Endometrium (tissue), 2 donors: ENCODE data around the gene WASHC2C.
"Not testable (repeated sequence)": the region's sequence is repeated elsewhere in the genome, so short reads cannot be mapped to it uniquely, and the experiment has no call there.

Experiments used
- FAIRE-seq: peaks from 2 replicates; lab custom pipeline; 2012; peaks lifted over from hg19 to GRCh38; lab: Jason Lieb, UNC
- donor health status: control.
- donor health status: control.

WASHC2C gene

DNA sequence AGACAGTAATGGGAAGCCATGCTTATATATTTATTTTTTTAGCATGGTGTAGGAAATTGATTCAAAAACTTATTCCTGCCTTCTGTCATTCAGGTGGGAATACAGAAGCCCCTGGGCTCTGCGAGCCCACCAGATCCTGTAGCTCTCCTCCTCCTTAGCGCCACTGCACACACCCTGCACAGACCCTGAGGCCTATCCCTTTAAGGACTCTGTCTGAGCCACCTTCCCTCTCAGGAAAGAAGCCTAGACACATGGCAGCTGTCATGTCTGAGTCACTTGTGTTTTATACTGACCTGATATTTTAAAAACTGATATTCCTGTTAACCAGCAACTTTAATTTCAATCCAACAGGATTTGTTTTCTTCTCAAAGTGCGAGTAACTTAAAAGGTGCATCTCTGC is 36.0 kb downstream of the WASHC2C start:
- FAIRE-seq: not testable (repeated sequence)

DNA sequence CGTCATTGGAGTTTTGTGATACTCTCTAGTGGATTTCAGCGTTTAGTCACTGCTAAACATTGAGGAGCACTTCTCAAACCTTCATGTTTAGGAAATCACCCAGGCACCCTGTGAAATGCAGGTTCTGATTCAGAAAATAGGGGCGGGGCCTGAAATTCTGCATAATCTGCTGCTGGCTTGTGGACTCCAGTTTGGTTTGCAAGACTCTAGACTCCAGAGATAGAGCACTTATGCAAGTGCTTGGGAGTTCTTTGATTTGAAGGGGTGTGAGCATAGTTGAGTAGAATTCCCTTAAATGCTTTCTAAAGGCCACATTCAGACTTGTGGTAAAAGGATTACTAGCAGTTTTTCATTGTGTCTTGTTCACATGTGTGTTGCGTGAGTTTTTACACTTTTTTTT is 41.3 kb downstream of the WASHC2C start:
- not testable (repeated sequence) for FAIRE-seq

DNA sequence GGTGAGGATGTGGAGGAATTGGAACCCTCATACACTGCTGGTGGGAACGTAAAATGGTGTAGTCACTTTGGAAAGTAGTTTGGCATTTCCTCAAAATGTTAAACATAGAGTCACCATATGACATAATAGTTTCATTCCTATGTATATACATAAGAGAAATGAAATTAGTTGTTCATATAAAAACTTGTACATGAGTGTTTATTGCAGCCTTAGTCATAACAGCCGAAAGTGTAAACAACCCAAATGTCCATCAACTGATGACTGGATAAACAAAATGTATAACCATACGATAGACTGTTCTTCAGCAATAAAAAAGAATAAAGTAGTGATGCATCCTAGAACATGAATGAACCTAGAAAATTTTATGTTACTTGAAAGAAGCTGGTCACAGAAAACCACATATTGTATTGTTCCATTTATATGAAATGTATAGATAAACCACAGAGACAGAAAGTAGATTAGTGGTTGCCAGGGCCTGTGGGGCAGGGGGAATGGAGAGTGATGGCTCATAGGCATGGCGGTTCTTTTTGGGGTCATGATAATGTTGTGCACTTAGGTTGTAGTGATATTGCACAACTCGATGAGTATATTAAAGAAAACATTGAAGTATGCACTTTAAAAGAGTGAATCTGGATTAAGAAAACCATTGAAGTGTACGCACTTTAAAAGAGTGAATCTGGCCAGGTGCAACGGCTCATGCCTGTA is 44.8 kb downstream of the WASHC2C start:
- FAIRE-seq: not testable (repeated sequence)

DNA sequence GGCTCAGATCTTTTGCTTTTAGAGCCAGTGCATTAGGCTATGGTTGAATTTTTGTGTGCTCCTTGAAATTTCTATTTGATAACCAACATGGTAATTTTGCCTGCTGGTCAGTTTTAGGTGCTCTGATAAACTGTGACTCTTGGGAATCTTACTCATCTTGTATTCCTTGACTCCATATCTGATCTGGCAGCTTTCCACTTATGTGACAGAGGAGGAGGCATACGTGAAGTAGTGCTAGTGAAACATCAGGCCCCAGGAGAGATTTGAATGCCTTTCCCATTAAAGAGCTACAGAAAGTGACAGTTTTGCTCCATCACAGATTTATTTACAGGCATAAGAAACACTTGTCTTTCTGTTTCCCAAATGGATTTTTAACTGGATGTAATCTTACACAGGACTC is 59.2 kb downstream of the WASHC2C start:
- FAIRE-seq: not testable (repeated sequence)

DNA sequence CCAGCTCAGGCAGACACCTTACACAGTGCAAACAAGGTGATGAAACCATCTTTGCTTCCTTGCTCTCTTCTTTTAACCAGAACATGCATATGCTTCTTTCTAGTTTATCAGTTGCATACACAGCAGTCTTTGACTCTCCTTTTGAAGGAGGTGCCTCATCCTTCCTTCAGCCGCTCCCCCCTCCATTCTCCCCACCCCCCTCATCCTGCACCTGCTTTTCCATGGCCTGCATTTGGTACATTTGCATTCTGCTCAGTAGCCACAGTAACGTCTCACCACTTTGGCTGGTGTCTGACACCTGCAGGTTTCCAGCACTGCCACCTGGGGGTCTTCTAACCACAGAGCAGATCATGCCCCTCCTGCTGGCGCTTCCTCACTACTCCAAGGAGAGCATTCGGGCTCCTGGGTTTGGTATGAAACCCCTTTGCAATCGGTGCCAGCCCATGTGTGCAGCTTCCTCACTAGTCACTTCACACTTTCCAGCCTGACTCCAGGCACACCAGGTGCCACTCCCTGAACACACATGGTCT is 60.2 kb downstream of the WASHC2C start:
- FAIRE-seq: not testable (repeated sequence)

DNA sequence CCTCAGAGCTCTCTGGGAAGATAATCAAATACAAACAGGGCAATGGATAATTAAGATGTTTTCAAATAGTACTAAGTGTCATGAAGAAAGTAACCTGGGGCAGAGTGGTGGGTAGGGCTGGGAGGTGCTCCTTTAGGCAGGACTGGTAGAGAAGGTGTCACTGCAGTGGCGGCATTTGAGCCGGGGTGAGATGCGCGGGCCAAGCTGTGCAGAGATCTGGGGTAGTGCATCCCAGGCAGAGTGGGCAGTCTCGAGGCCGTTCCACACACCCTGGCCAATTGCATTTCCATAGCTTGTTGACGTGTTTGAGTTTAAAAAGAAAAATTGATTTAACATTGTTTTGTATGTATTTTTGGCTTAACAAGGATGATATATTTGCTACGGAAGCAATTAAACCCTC is 62.9 kb downstream of the WASHC2C start:
- FAIRE-seq: not testable (repeated sequence)

DNA sequence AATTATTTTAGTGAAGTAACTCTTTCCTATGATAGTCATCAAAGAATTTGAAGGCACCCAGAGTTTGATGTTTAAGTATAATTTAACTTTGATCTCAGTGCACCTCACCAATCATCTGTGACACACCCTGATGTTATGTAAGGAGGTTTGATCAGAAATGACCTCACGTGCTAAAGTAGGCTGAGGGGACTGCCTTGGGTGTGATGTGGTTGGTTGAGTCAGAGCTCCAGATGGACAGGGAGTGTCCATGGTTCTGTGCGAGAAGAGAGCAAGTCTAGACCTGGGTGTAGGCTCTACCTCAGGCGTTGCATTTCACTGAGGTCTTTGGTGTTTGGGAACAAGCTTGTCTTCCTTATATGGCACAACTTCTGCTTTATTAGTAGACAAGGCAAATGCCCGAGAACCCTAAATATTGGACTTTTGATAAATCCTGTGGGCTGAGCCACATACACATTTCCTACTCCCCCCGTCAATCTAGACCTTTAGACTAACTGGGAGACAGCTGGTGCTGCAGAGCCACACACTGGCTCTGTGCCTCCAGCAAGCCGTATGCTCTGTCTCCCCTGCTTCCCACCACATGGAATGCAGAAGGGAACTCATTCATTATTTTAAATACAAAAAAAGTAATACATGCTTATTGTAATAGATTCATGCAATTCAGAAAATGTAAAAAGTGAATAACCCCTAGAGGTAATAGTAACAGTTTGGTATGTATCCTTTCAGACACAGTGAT is 63.8 kb downstream of the WASHC2C start:
- not testable (repeated sequence) for FAIRE-seq

DNA sequence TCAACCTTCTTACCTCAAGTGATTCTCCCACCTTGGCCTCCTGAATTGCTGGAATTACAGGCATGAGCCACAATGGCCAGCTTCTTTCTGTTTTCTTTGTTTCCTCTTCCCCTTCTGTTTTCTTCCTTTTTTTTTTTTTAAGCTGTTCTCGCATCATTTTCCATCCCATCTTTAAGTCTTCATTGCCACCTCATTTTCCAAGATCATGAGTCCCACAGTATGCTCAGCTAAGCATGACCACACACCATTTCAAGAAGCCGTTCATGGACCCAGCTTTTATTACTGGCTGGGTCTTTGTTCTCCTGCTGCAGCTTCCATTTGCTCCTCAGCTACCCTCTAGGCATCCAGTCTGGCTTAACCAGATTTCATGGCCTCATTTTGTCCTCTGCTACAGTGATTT is 67.7 kb downstream of the WASHC2C start:
- FAIRE-seq: not testable (repeated sequence)

DNA sequence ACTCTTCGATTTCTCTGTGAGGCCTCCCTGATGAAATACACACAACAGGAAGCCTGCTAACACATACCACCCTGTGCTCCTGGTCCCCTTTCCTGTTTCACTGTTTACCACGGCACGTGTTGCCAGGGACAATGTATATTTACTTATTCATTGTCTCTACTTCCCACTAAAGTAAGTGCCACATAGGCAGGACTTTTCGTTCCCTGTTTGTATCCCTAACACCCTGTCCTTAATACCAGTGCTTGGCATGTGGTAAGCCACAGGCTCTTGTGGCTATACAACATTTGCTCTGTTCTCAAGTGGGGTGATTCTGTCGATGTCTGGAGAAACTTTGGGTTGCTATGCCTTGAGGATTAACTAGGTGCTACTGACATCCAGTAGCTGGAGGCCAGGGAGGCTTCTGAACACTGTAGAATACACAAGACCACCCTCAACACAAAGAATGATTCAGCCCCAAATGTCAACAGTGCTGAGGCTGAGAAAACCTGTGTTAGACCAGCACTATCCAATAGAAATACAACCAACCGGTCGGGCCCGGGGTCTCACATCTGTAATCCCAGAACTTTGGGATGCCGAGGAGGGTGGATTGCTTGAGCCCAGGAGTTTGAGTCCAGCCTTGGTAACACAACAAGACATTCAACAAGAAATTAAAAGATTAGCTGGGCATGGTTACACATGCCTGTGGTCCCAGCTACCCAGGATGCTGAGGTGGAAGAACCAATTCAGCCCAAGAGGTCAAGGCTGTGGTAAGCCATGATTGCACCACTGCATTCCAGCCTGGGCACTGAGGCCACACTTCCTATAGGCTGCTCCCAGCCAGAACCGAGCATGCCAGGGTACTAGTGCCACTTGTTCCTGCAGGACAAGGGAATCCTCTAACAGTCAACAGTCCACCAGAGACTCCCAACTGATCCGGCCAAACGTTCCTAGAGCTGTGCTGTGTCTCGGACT is 76.3 kb downstream of the WASHC2C start:
- not testable (repeated sequence) for FAIRE-seq

DNA sequence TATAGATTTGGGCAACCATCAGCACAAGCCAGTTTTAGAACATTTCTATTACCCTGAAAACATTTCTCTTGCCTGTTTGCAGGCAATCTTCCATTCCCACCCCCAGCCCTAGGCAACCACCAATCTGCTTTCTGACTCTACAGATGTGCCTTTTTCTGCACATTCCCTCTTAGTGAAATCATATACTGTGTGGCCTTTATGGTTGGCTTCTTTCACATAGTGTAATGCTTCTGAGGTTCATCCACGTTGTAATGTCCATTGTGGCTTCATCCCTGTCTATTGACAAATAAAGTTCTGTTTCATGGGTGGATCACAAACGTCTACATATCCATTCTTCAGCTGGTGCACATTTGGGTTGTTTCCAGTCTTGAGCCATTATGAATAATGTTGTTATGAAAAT is 77.9 kb downstream of the WASHC2C start:
- FAIRE-seq: not testable (repeated sequence)

DNA sequence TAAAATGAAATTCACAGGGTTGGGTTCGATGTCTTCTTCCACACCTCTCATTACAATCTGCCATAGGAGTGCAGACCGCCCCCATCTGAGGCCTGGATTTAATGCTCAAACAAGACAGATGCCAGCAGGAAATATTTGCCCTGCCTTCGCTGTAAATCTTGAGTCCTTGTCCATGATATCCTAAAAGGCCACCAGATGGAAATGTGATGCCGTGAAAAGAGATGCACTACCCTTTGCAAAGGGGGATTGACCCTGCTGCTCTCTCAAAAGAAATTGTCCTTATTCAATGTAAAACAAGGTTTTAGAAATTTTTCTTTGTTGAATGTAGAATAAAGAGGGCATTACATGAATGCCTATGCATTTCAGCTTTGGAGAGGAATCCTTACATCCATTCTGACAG is 82.8 kb downstream of the WASHC2C start:
- no peak for FAIRE-seq

DNA sequence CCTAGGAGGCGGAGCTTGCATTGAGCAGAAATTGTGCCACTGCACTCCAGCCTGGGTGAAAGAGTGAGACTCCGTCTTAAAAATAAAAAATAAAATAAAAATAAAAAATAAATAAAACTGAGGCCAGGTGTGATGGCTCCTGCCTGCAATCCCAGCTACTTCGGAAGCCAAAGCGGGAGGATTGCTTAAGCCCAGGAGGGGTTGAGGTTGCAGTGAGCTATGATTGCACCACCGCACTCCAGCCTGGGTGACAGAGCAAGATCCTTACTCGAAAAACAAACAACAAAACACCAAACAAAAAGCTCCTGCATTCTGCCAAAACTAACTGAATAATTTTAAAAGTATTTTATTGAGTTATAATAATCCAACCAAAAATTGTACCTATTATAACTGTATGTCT is 84.0 kb downstream of the WASHC2C start:
- no peak for FAIRE-seq

DNA sequence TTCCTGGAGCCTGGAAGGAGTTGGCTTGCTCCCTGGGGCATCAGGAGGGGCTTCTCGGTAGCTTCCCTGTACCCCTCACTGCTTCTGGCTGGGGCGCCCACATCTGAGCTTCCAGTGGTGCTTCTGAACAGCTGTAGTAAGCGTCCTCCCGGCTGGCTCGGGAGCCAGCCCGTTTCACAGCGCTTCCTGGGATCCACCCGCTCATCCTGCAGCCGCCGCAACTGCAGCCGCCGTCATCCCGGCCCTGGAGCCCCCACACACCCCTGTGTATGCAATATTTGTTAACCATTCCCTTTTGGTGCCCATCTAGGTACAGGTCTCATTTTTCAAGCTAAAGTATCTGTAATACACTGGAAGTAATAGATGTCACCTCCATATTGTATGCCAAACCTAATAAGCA is 85.9 kb downstream of the WASHC2C start:
- FAIRE-seq: not testable (repeated sequence)

DNA sequence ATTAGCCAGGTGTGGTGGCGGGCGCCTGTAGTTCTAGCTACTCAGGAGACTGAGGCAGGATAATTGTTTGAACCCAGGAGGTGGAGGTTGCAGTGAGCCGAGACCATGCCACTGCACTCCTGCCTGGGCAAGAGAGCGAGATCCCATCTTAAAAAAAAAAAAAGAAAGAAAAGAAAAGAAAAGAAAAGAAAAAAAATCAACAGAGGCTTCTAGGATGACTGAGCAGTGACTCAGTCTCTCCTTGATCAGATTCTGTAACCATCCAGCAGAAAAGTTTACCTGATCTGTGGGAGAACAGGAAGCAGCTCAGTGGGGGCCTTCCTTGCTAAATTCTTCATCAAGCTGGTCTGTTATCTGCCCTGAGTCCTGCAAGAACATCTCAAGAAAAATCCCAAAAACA is 87.1 kb downstream of the WASHC2C start:
- FAIRE-seq: not testable (repeated sequence)

DNA sequence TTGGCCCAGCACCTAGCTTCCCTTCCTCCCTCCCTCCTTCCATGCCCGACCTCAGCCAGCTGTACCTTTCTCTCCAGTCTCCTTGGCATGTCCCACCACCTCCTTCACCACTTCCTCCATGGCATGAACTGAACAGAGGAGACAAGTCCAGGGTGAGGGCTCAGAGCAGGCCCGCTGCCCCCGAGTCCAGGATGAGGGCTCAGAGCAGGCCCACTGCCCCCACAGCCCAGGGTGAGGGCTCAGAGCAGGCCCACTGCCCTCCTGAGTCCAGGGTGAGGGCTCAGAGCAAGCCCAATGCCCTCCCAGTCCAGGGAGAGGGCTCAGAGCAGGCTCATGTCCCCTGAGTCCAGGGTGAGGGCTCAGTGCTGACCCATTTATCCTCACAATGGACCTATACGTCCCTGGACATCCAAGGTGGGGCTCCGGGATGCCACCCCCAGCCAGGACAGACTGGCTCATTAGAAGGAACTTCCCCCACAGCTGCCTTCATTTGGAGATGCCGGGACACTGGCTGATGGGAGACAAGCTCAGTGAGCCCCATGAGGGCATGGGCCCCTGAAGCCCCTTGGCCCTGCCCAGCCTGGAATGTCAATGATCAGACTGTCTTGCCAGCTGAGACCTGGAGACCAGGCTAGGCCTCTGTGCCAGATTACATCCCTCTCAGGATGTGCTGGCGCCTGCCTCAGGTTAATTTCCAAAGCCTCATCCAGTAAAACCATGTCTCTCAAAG is 90.2 kb downstream of the WASHC2C start:
- no peak for FAIRE-seq

DNA sequence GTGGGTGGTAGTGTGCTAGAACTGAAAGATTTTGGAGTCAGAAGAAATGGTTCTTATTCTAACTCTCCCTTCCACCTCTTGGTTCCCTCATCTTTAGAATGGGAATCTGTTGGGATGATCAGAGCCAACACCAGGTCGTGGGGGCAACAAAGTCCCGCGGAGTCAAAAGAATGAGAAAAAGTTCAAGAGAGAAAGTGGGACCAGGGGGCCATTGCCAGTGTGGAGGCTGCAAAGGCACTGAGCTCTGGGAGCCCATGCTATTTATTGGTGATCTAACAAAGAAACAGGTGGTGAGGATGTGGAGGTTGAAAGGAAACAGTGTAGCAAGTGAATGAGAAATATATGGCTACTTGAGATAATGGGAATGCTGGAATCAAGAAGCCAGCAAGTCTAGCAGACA is 90.8 kb downstream of the WASHC2C start:
- FAIRE-seq: no peak

DNA sequence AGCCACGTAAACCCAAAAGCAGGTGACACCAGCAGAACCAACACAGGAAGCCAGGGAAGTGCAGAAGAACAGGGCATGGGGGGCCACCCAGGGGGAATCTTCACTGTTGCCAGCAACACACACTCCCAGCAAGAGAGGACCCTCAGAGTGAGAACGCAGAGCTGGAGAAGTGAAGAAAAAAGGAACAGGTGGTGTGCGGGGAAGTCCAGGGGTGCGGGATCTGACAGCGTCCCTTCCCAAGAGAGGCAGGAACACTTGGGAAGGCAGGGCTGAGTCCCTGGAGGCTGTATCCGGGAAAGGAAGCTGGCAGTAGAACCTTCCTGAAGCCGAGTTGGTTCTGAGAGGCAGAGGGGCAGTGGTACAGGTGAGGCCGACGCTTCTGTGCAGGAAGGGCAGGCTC is 92.5 kb downstream of the WASHC2C start:
- no peak for FAIRE-seq

DNA sequence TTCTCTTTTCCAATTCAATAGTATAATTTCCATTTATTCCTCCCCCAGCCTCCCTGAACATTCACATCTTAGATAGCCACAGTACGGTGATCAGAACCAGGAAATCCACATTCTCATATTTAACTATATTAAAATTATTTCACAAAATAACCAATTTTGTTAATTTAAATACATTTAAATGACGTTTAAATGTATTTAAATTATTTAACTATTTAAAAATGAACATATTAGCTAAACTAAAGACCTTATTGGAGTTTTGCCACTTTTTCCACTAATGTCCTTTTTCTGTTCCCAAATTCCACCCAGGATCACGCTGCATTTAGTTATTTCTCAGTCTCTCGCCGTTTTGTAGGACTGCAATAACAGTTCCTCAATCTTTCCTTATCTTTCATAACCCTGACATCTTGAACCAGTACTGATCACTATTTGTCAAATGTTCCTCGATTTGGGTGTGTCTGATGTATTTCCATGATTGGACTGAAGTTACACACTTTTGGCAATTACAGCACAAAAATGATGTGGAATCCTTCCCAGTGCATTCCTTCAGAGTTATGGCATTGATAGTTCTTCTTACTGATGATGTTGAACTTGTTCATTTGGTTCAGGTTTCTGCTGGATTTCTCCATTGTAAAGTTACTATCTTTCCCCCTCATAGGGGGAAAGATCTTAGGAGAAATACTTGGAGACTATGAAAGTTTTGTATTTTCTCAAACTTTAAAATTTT is 93.2 kb downstream of the WASHC2C start:
- not testable (repeated sequence) for FAIRE-seq

DNA sequence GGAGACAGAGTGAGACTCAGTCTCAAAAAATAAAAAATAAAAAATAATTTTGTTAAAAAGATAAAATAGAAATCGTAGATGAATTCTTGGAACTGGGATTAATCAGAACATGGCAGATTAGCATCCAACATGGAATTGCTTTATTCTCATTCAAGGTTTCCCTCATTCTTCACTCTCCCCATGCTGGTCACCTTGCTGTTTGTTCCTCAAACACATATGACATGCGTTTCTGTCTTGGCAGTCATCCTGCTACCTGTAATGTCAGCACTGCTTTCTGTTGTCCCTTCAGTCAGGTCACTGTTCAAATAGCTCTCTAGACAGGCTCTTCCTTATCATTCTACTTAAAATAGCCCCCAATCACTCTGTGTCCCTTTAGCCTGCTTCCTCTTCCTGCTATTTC is 95.9 kb downstream of the WASHC2C start:
- not testable (repeated sequence) for FAIRE-seq
